GM13976 (cell line): ENCODE measurements around the gene SLC35E2B.

Source experiments
- DNase-seq: peaks from one replicate; pipeline ENCODE4 v3.0.0; 2012; ENCODE audit warnings: low spot score
- in situ Hi-C: fragments of 300-500 bp; cut with MboI; formaldehyde crosslinking; loops from one replicate; pipeline ENCODE4 v1.12.0; 2022; ENCODE audit warnings: low sequenced_read_pairs, mixed read lengths, inconsistent platforms; ENCODE audit not compliant: unreplicated experiment
- TF ChIP-seq, protein P1 (sequence below): IDR thresholded peaks from 2 replicates; pipeline ENCODE4 v1.5.1; 2012; ENCODE audit warnings: borderline replicate concordance, mild to moderate bottlenecking; ENCODE audit not compliant: insufficient read depth; ENCODE audit errors: extremely low read depth, missing control alignments, control extremely low read depth

The SLC35E2B gene

GRCh38 chr1:1622788-1623094 is 69.9 kb downstream of the SLC35E2B start:
- in situ Hi-C loops, result no loop called here
- no peak for DNase-seq
- TF ChIP-seq, protein P1, sequence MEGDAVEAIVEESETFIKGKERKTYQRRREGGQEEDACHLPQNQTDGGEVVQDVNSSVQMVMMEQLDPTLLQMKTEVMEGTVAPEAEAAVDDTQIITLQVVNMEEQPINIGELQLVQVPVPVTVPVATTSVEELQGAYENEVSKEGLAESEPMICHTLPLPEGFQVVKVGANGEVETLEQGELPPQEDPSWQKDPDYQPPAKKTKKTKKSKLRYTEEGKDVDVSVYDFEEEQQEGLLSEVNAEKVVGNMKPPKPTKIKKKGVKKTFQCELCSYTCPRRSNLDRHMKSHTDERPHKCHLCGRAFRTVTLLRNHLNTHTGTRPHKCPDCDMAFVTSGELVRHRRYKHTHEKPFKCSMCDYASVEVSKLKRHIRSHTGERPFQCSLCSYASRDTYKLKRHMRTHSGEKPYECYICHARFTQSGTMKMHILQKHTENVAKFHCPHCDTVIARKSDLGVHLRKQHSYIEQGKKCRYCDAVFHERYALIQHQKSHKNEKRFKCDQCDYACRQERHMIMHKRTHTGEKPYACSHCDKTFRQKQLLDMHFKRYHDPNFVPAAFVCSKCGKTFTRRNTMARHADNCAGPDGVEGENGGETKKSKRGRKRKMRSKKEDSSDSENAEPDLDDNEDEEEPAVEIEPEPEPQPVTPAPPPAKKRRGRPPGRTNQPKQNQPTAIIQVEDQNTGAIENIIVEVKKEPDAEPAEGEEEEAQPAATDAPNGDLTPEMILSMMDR, result no peak

- no peak for DNase-seq
- in situ Hi-C loops, result no loop called here
- TF ChIP-seq, protein P1, result no peak
Observed at GRCh38 chr1:1622010-1622787, 70.4 kb downstream of the SLC35E2B start.

DNA sequence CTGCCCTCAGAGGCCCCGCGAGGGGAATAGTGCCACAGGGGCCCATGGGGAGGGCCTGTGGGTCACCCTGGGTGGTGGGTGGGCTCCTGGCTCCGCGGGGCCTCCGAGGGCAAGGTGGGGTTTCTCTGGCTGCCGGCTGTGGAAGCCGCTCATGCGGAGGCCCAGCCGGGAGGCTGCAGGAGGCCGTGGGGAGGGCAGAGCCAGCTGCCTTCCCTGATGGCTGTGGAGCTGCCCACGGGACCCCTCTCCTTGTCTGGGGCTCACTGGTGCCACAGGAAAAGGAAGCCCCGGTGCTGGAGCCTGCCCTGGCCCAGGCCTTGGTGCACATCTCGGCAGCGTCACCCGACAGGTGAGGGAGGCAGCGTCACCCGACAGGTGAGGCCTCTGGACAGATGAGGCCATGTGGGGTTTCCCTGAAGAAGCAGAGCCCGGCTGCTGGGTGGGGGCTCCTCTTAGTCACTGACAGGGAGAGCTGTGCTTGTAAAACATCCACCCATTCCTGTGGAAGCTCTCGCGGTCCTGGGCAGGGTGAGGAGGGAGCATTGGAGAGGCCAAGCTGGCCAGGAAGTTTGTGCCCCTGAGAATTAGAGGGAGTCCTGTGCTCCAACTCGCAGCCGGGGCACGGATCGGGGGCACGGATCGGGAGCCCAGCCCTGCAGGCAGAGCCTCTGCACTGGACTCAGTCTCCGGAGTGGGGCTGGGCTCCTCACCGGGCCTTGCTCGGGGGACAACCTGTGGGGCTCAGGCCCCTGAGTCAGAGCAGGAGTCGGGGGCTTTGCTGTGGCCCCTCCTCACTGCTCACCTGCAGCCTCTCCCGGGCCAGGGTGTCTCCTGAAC is 71.2 kb downstream of the SLC35E2B start:
- no peak for DNase-seq
- in situ Hi-C loops, result no loop called here
- TF ChIP-seq, protein P1, result no peak

GRCh38 chr1:1620433-1621139 is 72.0 kb downstream of the SLC35E2B start:
- no peak for DNase-seq
- in situ Hi-C loops, result no loop called here
- TF ChIP-seq, protein P1, result no peak

DNA sequence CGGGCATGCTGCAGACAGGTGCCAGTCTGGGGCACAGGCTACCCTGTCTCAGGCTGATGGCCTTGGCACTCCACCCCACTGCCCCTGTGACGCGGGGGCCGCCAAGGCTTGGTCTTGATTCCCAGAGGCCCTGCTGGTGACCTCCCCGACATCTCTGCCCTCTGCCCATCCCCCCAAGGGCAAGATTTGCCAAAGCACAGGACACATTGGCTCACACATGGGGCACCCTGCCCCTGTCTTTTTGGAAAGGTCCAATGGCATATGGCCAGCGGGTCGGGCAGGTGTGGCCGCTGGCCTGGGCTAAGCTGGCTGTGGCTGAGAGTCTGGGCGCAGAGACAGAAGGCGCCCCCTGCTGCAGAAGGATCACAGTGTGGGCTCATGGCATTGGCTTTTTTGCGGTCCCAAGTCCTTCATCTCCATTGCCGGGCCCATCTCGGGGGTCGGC is 72.7 kb downstream of the SLC35E2B start:
- TF ChIP-seq, protein P1, result no peak
- DNase-seq, result no peak
- in situ Hi-C loops, result no loop called here

GRCh38 chr1:1618396-1619068 is 74.1 kb downstream of the SLC35E2B start:
- DNase-seq, result no peak
- in situ Hi-C loops, result no loop called here
- TF ChIP-seq, protein P1, result no peak
